Measurements from ENCODE around the gene TRIM44. TPM values are rescaled to one million over a fixed set of nuclear protein-coding genes. Genes with fewer than 3 reads are reported as not detected.
"Not testable (repeated sequence)": the region's sequence is repeated elsewhere in the genome, so short reads cannot be mapped to it uniquely, and the experiment has no call there.

Gene TRIM44
- total RNA-seq, 1 donor from 2014 or later, result 22.8 TPM

- intact Hi-C loops (cut with micrococcal nuclease), result no loop called here
- H3K36me3 Mint-ChIP-seq (ENCODE audit: low read depth), result no peaks in the 10 kb centered on the region
- no peak for DNase-seq (ENCODE audit: low spot score)
- H3K4me3 Mint-ChIP-seq (ENCODE audit: low read depth), result no peak overlapping the region
- no peaks in the 10 kb centered on the region for H3K27me3 Mint-ChIP-seq (ENCODE audit: low read depth)
- no peaks in the 10 kb centered on the region for H3K9me3 Mint-ChIP-seq
- no peak overlapping the region for H3K27ac Mint-ChIP-seq
- no peaks in the 10 kb centered on the region for H3K4me1 Mint-ChIP-seq (ENCODE audit: low read depth)
Measured at GRCh38 chr11:35814720-35815305, 152.2 kb downstream of the TRIM44 start.

GRCh38 chr11:35815556-35816315 lies 153.2 kb downstream of the TRIM44 start:
- no peak for DNase-seq (ENCODE audit: low spot score)
- H3K9me3 Mint-ChIP-seq, result no peaks in the 10 kb centered on the region
- H3K4me1 Mint-ChIP-seq (ENCODE audit: low read depth), result no peaks in the 10 kb centered on the region
- intact Hi-C loops (cut with micrococcal nuclease), result no loop called here
- no peak overlapping the region for H3K4me3 Mint-ChIP-seq (ENCODE audit: low read depth)
- no peaks in the 10 kb centered on the region for H3K27me3 Mint-ChIP-seq (ENCODE audit: low read depth)
- H3K27ac Mint-ChIP-seq, result no peak overlapping the region
- H3K36me3 Mint-ChIP-seq (ENCODE audit: low read depth), result no peaks in the 10 kb centered on the region

DNA sequence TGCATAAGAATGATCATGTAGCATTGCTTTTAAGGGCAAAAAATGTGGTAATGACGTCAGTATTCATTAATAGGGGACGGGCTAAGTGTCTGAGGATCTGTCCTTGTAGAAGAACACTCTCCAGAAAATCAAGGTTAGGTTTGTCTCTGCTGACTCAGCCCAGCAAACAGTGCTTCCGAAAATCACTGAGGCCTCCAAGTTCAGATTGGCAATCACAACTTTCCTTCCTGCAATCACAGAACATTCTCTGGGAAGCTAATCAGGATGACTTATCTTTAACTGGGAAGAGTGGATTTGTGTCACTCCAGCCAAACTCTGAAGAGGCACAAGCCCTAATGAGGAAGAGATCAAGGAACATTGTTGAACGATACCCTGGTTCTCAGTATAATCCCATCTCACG lies 158.0 kb downstream of the TRIM44 start:
- no peaks in the 10 kb centered on the region for H3K27me3 Mint-ChIP-seq (ENCODE audit: low read depth)
- DNase-seq (ENCODE audit: low spot score), result no peak
- peaks cover 6% of the 10 kb centered on the region for H3K4me1 Mint-ChIP-seq (ENCODE audit: low read depth)
- intact Hi-C loops (cut with micrococcal nuclease), result loop anchor here (5.0 kb wide), 1 partner anchor 447 kb away; no protein-coding TSS in a partner anchor
- no peak overlapping the region for H3K4me3 Mint-ChIP-seq (ENCODE audit: low read depth)
- H3K36me3 Mint-ChIP-seq (ENCODE audit: low read depth), result no peaks in the 10 kb centered on the region
- H3K9me3 Mint-ChIP-seq, result no peaks in the 10 kb centered on the region
- H3K27ac Mint-ChIP-seq, result no peak overlapping the region

DNA sequence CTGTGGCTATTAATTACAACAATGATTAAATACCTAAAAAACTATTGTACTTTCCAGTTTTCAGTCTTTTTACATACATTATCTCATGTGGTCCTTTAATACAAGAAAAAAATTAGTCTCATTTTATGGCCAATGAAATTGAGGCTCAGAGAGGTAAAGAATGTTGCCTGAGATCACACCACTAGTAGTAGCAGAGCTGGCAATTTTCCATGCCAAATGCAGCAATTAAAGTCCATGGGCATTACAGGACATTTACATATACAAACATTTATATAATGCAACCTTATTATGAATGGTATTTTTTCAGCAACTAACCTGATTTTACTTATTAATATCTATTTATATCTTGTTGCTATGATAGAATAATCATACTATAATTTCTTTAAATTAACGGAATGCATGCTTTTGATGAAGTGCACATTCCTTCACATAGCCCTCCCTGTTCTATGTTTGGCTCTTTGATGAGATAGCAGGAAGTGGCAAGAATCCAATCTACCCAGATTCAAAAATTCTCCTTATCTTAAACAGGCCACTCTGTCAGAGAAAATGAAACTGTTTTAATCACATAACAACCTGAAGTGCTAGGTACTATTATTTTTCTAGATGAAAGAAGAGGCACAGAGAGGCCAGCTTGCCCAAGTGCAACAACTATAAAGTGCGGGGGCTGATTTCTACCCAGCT lies 160.4 kb downstream of the TRIM44 start:
- H3K36me3 Mint-ChIP-seq (ENCODE audit: low read depth), result no peaks in the 10 kb centered on the region
- peaks cover 6% of the 10 kb centered on the region for H3K4me1 Mint-ChIP-seq (ENCODE audit: low read depth)
- intact Hi-C loops (cut with micrococcal nuclease), result loop anchor here (1.0 to 5.0 kb wide), 2 partner anchors 207 to 444 kb away; no protein-coding TSS in a partner anchor
- H3K27me3 Mint-ChIP-seq (ENCODE audit: low read depth), result no peaks in the 10 kb centered on the region
- H3K9me3 Mint-ChIP-seq, result no peaks in the 10 kb centered on the region
- DNase-seq (ENCODE audit: low spot score), result no peak
- no peak overlapping the region for H3K4me3 Mint-ChIP-seq (ENCODE audit: low read depth)
- no peak overlapping the region for H3K27ac Mint-ChIP-seq

- no peak overlapping the region for H3K4me3 Mint-ChIP-seq (ENCODE audit: low read depth)
- H3K27me3 Mint-ChIP-seq (ENCODE audit: low read depth), result no peaks in the 10 kb centered on the region
- no peaks in the 10 kb centered on the region for H3K9me3 Mint-ChIP-seq
Measured at GRCh38 chr11:35823742-35824298, 161.2 kb downstream of the TRIM44 start.

DNA sequence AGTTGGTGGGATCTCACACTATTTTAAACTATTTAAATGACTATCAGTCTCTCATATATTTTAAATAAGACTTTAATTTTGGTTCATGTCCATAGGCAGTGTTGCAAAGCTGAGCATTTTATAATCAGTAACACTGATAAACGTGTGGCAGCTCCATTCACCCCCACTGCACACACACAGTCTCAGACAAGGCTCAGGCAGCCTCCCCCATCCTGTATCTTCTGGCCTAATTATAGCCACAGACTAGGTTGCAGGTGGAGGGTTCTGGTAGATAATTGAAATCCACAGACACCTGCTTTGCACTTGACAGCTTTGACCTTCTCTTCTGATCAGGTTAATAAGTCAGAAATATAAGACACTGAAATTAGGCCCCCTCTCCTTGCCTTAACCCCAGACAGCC lies 162.8 kb downstream of the TRIM44 start:
- no peak for DNase-seq (ENCODE audit: low spot score)
- H3K9me3 Mint-ChIP-seq, result no peaks in the 10 kb centered on the region
- no peak overlapping the region for H3K4me3 Mint-ChIP-seq (ENCODE audit: low read depth)
- H3K27me3 Mint-ChIP-seq (ENCODE audit: low read depth), result no peaks in the 10 kb centered on the region
- peaks cover 6% of the 10 kb centered on the region for H3K4me1 Mint-ChIP-seq (ENCODE audit: low read depth)
- intact Hi-C loops (cut with micrococcal nuclease), result no loop called here
- no peaks in the 10 kb centered on the region for H3K36me3 Mint-ChIP-seq (ENCODE audit: low read depth)
- no peak overlapping the region for H3K27ac Mint-ChIP-seq

More at GRCh38 chr11:35823742-35824298, 161.2 kb downstream of the TRIM44 start:
- no peak for DNase-seq (ENCODE audit: low spot score)
- Mint-ChIP-seq H3K36me3 (ENCODE audit: low read depth) (no peaks in the 10 kb centered on the region), H3K27ac (no peak overlapping the region), H3K4me1 (ENCODE audit: low read depth) (peaks cover 6% of the 10 kb centered on the region)
- intact Hi-C loops (cut with micrococcal nuclease), result loop anchor here (5.0 kb wide), 1 partner anchor 443 kb away; no protein-coding TSS in a partner anchor

- no peak overlapping the region for H3K27ac Mint-ChIP-seq
Measured at GRCh38 chr11:35826006-35826405, 163.4 kb downstream of the TRIM44 start.

GRCh38 chr11:35826949-35827348 lies 164.4 kb downstream of the TRIM44 start:
- Mint-ChIP-seq H3K9me3 (no peaks in the 10 kb centered on the region), H3K4me1 (ENCODE audit: low read depth) (peaks cover 4% of the 10 kb centered on the region), H3K27me3 (ENCODE audit: low read depth) (no peaks in the 10 kb centered on the region), H3K4me3 (ENCODE audit: low read depth) (no peak overlapping the region), H3K27ac (no peak overlapping the region), H3K36me3 (ENCODE audit: low read depth) (no peaks in the 10 kb centered on the region)
- no peak for DNase-seq (ENCODE audit: low spot score)
- intact Hi-C loops (cut with micrococcal nuclease), result no loop called here

More at GRCh38 chr11:35826006-35826405, 163.4 kb downstream of the TRIM44 start:
- Mint-ChIP-seq H3K4me1 (ENCODE audit: low read depth) (peaks cover 6% of the 10 kb centered on the region), H3K27me3 (ENCODE audit: low read depth) (no peaks in the 10 kb centered on the region), H3K9me3 (no peaks in the 10 kb centered on the region), H3K36me3 (ENCODE audit: low read depth) (no peaks in the 10 kb centered on the region), H3K4me3 (ENCODE audit: low read depth) (no peak overlapping the region)
- intact Hi-C loops (cut with micrococcal nuclease), result no loop called here
- DNase-seq (ENCODE audit: low spot score), result no peak

GRCh38 chr11:35836205-35836604 lies 173.6 kb downstream of the TRIM44 start:
- no peaks in the 10 kb centered on the region for H3K9me3 Mint-ChIP-seq
- peaks cover 2% of the 10 kb centered on the region for H3K27me3 Mint-ChIP-seq (ENCODE audit: low read depth)
- DNase-seq (ENCODE audit: low spot score), result no peak
- no peaks in the 10 kb centered on the region for H3K4me1 Mint-ChIP-seq (ENCODE audit: low read depth)
- H3K36me3 Mint-ChIP-seq (ENCODE audit: low read depth), result no peaks in the 10 kb centered on the region
- H3K27ac Mint-ChIP-seq, result no peak overlapping the region
- H3K4me3 Mint-ChIP-seq (ENCODE audit: low read depth), result no peak overlapping the region
- intact Hi-C loops (cut with micrococcal nuclease), result no loop called here

DNA sequence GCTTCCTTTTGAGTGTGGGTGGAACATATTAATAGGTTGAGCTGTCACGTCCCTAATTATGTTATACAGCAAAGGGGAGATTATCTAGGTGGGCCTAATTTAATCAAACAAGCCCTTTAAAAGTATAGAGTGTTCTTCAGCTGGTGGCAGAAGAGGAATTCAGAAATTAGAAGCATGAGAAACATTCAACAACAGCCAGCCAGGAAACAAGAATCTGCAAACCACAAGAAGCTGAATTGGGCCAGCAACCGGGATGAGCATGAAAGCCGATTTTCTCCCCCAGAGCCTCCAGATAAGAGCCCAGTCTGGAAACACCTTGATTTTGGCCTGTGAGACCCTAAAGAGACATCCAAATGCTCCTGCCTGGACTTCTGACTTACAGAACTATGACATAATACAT lies 175.5 kb downstream of the TRIM44 start:
- no peaks in the 10 kb centered on the region for H3K9me3 Mint-ChIP-seq
- no peak for DNase-seq (ENCODE audit: low spot score)
- no peaks in the 10 kb centered on the region for H3K36me3 Mint-ChIP-seq (ENCODE audit: low read depth)
- H3K4me3 Mint-ChIP-seq (ENCODE audit: low read depth), result no peak overlapping the region
- no peak overlapping the region for H3K27ac Mint-ChIP-seq
- H3K27me3 Mint-ChIP-seq (ENCODE audit: low read depth), result peaks cover 2% of the 10 kb centered on the region
- intact Hi-C loops (cut with micrococcal nuclease), result no loop called here
- no peaks in the 10 kb centered on the region for H3K4me1 Mint-ChIP-seq (ENCODE audit: low read depth)

- H3K27me3 Mint-ChIP-seq (ENCODE audit: low read depth), result not testable (repeated sequence)
Measured at GRCh38 chr11:35838697-35839367, 176.3 kb downstream of the TRIM44 start.

DNA sequence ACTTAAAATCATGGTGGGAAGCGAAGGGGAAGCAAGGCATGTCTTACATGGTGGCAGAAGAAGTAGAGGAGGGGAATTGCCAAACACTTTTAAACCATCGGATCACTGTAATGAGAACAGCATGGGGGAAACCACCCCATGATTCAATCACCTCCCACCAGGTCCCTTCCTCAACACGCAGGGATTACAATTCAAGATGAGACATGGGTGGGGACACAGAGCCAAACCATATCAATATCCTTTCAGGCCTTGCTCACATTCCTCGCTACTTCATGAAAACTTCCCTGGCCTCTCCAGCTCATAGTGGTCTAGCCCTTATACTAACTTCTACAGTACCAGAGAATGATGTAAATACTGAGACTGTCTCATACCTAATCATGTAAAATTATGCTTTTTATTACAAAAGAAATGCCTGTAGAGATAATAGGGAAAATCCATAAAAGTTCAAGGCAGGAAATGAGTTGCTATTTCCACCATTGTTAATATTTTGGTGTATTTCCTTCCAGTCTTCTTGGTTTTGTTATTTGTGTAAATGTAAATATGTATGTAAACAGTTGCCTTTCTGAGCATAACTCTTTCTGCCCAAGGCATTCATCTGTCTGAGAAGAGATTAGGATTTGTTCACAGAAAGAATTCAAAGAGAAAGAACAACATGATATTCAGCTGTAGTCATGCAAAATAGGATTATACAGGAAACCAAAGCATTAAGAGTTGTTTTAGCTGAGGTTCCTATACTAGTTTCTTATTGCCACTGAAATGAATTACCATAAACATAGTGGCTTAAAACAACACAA lies 177.0 kb downstream of the TRIM44 start:
- no peaks in the 10 kb centered on the region for H3K9me3 Mint-ChIP-seq
- DNase-seq (ENCODE audit: low spot score), result no peak
- intact Hi-C loops (cut with micrococcal nuclease), result no loop called here
- no peaks in the 10 kb centered on the region for H3K36me3 Mint-ChIP-seq (ENCODE audit: low read depth)
- H3K4me1 Mint-ChIP-seq (ENCODE audit: low read depth), result no peaks in the 10 kb centered on the region
- no peak overlapping the region for H3K4me3 Mint-ChIP-seq (ENCODE audit: low read depth)
- peaks cover 2% of the 10 kb centered on the region for H3K27me3 Mint-ChIP-seq (ENCODE audit: low read depth)
- no peak overlapping the region for H3K27ac Mint-ChIP-seq

More at GRCh38 chr11:35838697-35839367, 176.3 kb downstream of the TRIM44 start:
- intact Hi-C loops (cut with micrococcal nuclease); H3K4me1 Mint-ChIP-seq (ENCODE audit: low read depth); H3K9me3 Mint-ChIP-seq; DNase-seq (ENCODE audit: low spot score); H3K4me3 Mint-ChIP-seq (ENCODE audit: low read depth); H3K36me3 Mint-ChIP-seq (ENCODE audit: low read depth); H3K27ac Mint-ChIP-seq: not testable (repeated sequence)

Data from activated T-helper 2 cell treated with anti-CD3 and anti-CD28 coated beads, Interferon-gamma antibody, Interleukin-2, Interleukin-4, amounts not matched to agents 10 μg/mL and 5 μg/mL and 100 μg/mL, durations not matched to agents 14 hours and 24 hours and 36 hours (primary cell).